ENCODE measurements around the gene CCDC88C.

The CCDC88C gene

DNA sequence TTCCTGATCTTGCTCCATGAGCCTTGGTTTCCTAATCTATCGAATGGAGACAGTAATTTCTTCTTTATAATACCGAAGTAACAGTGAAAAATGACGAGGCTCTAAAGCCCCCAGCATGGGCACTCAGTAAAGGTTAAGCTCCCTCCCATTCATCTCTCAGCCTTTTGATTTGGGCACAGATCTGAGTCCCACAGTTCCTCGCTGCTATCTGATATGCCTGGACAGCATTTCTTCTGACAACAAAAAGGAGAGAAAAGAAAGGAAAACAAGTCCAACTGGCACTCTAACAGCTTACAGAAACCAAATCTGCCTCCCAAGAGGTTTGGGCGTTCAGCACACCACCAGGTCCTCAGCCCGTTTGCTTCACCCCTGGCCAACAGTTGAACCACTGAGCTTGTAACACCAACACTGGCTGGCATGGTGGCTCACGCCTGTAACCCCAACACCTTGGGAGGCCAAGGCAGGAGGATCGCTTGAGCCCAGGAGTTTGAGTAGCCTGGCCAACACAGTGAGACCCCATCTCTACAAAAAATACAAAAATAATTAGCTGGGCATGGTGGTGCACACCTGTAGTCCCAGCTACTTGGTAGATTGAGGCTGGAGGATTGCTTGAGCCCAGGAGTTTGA, 19.5 kb downstream of the CCDC88C start:
- no peak for DNase-seq

DNA sequence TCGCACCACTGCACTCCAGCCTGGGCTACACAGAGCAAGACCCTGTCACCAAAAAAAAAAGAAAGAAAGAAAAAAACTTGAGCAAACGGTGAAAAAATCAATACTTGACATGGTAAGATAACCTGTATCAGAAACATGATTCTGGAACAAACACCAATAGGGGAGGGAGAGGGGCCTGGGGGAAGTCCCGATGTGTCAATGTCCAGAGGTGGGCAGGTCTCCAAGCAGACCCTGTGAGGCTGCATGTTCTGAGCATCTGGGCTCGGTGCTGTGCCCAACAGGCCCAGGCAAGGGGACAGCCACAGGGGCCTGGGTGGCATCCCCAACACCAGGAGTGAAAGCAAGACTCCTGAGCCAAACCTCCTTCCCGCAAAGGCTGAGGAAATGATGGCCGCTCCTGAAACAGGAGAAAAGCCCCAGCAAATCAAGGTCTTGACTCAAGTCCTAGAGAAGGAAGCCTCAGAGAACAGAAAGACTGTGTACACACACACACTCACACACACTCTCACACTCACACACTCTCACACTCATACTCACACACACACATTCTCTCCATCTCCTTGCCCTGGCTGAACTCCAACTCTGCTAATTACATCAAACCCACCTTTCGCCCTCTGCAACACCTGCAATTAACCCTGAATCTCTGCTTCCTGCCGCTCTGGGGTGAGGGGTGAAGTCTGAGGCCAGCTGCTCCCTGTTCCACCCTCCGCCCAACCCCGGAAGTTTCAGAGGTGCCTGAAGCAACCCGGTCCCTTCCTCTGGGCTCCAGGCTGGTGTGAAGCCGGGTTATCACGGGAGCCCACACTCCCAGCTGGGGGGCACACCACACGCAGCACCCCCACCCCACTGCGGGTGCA, 20.4 kb downstream of the CCDC88C start:
- DNase-seq: no peak

DNA sequence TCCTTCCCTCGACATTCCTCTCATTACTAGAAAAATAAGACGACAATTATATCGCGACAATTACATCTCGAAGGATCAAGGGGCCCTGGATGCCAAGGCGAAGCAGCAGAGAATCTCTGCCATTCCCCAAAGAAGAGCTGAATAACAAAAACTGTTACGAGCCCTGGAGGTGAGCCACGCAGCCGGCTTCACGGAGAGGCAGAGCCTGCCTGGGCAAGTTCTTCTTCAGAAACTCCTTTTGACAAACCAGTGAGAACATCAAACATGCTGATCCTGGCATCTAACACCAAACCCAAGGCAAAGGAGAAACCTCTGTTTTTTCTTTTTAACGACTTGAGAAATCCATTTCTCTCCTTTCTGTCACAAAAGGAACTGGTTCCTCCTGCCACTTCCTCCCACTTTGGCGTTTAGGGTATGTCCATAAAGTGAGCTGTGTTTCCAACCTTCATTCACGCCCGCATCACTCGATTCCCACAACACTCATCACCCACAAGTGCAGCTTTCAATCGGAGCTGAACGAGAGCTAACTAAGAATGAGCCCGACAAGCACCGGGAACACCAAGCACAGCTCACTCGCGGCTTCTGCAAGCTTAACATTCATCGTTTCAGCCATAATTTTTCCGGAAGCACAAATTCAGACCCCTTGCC, 21.5 kb downstream of the CCDC88C start:
- DNase-seq: no peak

GRCh38 chr14:91395466-91395865, 22.2 kb downstream of the CCDC88C start:
- DNase-seq: no peak

- DNase-seq: no peak
Measured at GRCh38 chr14:91394105-91395081, 23.2 kb downstream of the CCDC88C start.

DNA sequence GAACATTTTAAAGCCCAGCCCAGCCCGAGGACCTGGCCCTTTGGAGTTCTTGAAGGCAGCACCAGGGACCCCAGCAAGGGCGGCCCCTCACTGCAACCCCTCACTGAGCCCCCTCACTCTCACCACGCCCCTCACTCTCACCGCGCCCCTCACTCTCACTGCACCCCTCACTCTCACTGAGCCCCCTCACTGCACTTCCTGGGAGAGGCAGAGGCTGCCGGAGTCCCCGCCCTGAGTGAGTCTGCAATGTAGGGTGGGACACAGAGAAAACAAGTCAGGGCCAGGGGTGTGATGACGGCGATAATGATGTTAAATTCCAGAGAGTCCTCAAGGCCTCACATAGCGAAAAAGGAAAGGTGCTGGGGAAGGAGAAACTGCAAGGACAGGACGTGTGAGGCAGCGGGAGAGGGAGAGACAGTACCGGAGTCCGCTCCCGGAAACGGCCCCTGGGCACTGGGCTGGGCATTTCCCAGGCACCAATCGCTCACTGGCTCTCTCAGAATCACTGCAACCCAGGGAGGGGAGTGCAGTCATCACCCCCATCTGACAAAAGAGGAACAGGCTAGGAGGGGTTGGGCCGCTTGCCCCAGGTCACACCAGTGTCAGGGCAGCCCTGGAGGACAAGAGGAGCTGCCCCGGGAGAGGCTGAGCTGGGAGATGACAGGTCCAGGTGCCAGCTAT, 24.9 kb downstream of the CCDC88C start:
- DNase-seq: no peak

DNA sequence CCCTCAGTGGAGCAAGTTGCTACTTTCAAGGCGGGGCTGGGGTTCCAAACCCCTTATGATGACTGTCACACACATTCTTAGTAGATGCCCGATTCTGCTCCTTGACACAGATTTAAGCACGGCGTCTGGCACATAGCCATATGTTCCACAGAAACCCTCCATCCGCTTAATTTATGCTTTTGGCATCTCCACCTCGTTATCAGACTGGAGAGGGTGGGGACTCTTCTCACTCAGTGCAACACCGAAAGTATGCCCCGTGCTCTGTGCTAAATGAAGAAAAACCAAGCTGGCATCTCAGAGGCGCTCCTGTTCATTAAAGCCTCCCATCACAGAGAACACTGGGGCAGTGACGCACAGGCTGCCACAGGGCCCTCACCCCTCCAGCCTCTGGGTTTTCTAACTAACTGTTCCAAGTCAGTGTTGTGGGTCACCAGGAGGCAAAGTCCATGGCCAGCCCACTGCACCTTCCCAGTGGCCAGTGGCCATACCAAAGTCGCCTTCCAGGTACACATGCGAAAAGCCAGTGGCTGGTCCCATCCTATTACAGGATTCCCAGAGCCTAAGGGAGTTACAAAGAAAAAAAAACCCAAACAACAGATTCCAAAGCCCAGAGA, 27.3 kb downstream of the CCDC88C start:
- DNase-seq: no peak

DNA sequence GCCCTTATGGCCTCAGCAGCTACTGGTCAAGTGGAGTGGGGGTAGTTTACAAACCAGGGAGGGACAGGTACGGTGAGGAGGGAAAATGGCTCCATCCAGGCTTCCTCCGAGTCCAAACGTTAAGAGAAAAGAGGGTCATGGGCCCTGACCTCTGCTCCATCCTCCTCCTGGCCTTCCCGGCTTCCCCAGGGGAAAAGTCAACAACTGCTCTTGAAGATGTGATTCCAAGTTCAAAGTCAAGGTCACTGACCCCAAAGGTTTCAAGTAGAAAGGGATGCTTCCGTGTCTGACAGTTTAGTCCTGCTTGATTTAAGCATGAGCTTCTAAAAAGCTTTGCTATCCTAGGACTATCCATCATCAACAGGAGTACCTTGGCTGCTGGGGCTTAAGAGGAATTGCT, 28.5 kb downstream of the CCDC88C start:
- no peak for DNase-seq

- no peak for DNase-seq
Measured at GRCh38 chr14:91388551-91388975, 29.1 kb downstream of the CCDC88C start.

DNA sequence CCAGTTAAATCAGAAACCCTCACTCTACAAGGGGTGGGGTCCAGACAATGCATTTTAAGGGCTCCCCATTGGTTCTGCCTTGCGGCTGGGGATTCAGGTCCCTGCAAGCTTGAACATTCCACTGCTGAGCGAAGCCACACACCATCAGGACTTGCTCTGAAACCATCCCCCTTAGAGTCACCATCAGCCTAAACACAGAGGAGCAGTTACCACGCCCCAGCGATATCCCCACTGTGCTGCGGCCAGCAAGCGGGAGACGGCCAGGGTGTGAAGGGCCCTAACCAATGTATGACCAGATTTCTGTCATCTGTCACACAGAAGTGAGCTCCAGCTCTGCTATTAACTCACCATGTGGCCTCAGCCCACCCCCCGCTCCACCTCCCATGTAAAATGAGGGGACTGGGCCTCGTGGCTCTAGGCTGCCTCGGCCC, 29.7 kb downstream of the CCDC88C start:
- DNase-seq: no peak

DNA sequence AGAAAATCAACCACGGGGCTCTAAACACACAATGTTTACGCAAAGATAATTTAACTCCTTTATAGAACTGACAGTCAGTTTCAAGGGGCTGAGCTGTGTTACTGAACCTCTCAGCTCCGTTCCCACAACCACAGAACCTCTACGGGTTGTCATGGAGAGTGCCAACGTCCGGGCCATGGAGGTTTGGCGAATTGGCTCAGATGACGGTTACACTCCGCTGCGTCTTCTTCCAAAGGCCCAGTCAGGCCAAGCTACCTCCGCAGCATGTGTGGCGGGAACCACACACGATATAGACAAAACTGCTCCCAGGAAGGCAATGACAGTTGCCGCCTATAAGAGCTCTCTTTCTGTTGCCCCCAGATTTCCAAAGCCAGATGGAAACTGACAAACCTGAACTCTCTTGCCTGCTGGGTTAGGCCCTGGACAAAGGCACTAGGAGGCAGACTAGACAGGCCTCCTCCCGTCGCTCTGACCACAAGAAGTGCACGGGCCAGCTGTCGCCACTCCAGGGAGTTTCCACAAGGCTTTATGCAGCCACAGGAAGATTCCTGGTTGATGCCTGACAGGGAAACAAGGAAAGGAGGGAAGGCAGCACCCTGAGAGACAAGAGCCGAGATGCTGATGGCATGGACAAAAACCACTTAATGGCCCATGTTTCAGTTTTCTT, 30.3 kb downstream of the CCDC88C start:
- DNase-seq: no peak

GRCh38 chr14:91385697-91386096, 31.9 kb downstream of the CCDC88C start:
- DNase-seq: no peak

- no peak for DNase-seq
Measured at GRCh38 chr14:91385224-91385623, 32.4 kb downstream of the CCDC88C start.

DNA sequence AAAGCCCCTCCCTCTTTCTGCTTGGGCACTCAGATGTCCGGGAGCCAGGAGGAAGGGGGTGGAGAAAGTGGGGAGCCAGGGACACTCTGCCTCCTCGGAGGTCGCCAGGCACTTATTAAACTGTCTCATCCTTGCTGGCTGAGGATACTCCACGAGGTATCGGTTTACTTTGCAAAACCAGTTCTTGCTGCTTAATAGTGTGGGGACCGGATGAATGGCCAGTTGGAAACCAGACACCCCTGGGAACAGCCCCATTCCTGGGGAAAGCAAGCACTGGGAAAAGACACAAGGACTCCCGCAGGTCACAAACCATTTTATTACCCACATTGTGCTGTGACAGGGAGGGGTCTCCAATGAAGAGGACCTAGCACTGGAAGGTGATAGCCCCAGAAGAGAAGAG, 34.2 kb downstream of the CCDC88C start:
- no peak for DNase-seq

- DNase-seq: no peak
Measured at GRCh38 chr14:91381801-91382670, 35.6 kb downstream of the CCDC88C start.

DNA sequence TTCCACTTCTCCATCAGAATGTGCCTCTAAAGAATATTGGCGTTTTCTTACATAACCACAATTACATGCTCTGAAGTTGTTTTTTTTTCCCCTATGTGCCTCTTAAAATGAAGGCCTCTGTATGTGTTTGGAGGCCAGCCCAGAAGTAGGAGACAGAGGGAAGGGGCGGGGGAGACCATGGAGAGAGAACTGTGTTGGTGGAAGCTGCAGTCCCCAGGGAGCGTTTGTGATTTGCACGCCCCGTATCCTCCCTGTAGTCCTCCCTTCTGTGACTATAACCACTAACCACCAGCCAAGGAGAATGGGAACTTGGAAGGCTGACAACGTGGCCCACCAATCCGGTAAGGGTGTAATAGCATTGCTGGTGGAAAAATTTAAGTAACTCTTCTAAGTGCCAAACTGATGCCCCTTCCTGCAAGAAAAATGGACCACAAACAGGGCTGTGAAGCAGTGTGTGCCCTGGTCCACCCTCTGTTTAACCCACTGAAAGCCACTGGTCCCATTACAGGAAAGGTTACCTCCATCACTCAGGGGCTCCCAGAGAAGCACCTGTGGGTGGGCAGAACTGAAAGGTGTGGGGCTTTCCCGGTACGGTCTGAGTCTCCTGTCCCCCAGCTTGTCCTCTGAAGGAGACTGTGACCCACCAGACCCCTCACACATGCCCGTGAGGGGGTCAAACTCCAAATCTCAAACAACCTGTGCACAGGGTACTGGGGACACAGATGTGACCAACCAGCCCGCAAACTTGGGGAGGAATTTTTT, 36.8 kb downstream of the CCDC88C start:
- no peak for DNase-seq

- no peak for DNase-seq
Measured at GRCh38 chr14:91380123-91380522, 37.5 kb downstream of the CCDC88C start.

DNA sequence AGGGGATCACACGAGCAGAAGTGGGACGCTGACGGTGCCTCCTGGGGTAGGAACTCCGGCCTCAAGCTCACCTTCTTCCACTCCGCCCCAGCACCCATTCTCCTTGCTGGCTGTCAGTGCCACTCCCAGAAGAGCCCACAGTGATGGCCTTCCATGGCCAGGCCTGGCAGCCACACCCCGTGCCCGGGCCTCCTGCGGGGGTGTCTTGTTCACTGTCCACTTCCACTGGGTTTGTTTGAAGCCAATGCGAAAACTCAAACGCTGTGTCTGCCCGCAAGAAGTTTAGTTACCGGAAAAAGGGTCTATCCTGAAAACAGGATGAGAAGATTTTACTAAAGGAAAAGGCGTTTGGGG, 38.1 kb downstream of the CCDC88C start:
- no peak for DNase-seq

DNA sequence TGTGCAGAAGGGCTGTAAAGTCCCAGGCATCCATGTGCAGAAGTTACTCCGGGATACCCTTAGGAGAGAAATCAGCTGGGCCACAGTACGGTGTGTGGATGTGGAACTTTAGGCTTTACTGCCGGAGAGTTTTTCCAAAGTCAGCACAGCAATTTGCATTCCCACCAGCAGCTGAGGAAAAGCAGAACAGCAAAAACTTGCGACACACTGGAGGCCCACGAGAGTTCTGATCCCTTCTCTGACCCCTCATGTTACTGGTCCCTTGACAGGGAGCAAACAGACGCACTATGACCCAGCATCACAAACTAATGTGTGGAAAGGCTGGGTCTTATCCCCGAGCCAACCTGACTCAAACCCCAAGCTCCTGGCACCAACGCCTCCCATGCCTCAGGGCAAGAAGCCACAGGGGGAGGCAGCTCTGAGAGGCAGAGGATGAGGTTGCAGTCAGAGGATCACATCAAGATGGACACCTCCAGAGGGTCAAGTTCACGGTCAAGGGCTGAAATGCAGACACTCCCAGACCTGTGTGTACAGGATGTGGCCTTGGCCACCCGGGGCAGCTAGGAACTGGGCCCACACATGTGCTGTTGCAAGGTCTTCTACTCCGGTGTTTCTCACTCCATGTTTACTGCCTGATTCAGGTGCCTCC, 38.6 kb downstream of the CCDC88C start:
- DNase-seq: no peak

Data from activated gamma-delta T cell (primary cell).